NCI-H774 (cell line): Measurements from ENCODE around the gene TIMP3.

Experiments
- DNase-seq: peaks from one replicate; lab custom pipeline; 2025; lab: John Stamatoyannopoulos, UW

TIMP3 gene

DNA sequence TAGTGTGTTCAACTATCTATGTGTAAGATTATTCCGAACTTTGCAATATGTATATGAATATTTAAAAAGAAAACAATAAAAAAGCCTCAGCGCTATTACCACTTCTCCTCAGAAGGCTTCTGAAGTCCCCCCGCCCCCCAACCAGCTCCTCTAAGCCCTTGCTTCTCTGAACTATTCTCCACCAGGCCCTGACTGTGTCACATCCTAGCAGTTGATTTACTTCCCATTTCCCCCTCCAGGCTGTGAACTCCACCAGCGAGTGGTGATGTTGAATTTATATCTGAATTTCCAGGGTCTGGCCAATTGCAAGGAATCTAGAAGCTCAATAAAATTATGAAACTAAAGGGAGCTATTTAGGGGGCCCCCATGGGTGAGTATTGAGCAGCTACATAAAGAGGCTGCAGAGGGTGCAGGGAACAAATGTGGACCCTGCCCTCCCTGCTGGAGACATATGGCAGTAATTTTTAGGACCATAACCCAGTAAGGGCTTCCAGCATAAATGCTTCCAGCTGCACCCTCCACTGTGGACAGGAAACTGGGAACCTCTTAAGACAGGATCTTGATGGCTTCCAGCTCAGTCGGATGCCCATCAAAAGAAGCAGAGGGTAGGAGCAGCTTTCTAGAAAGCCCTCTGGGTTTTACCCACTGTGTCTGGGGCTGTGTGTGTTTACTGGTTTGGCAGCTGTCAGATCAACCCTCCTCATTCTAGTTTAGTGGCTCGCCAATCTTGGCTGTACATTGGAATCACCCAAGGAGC lies 81.4 kb downstream of the TIMP3 start:
- no peak for DNase-seq

DNA sequence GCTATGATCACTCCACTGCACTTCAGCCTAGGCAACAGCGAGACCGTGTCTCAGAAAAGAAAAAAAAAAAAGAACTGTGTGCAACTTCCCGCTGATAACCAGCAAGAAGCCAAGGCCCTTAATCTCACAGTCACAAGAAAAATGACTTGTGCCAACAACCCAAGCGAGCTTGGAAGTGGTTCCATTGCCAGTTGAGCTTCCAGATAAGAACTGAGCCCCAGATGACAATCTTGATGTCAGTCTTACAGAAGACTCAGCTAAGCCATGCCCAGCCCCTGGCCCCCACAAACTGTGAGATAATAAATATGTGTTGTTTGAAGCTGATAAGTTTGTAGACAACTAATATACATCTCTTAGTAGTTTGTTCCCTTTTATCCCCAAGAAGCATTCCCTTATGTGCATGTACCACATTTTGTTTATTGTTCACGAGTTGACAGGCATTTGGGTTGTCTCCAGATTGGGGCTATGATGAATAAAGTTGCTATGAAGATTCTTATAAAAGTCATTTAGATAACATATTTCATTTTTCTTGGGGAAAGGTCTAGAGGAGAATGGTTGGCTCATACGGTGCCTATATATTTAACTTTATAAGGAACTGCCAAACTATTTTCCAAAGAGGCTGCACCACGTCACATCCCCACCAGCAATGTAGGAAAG lies 85.9 kb downstream of the TIMP3 start:
- no peak for DNase-seq

GRCh38 chr22:32888976-32889375 lies 87.5 kb downstream of the TIMP3 start:
- no peak for DNase-seq

DNA sequence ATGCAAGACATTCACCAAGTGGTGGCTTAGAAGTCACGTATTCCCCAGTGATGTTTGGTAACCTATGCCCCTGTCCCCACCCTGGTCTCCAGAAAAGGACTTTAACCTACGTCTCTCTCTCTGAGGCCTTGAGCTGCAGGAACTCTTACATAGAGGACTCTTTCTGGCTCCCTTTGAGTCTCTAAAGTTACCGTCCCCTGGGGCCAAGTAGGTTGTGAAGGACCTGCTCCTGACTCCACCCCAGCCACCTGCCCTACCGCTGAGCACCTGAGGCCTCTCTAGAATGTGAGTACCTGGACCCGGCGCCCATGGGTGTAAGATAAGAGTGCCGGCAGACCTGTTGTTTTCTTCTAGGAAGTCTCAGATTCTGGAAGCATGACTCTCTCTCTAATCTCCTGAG lies 95.4 kb downstream of the TIMP3 start:
- no peak for DNase-seq

GRCh38 chr22:32897400-32897799 lies 95.9 kb downstream of the TIMP3 start:
- no peak for DNase-seq

DNA sequence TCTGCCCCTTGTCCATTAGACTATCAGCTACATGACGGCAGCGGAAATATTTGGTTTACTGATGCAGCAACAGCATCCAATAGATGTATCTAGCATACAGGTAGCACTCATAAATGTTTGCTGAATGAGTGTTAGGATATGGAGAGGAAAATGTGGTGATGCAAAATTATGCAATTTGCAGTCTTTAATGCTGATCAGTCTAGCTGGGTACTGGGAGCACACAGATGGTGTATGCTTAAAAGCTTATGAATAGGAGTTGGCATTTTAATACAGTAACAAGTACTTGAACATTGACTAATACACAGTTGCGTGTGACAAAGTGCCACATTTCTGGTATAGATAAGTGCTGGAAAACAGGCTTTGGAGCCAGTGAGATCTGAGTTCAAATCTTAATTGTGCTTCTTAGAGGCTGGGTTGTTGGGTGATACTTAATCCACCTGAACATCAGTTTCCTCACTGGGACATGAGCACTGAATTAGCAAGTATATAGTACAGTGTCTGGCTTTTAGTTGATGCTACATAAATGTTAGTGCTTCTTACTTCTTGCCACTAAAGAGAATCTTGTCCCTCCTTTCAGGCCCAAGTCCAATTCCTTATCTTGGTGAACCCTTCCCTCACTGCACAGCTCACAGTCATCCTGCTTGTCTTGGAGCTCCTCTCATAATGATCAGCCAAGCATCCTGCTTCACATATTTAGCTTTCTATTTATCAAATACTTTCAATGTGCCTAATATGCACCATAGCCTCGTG lies 99.6 kb downstream of the TIMP3 start:
- no peak for DNase-seq

- DNase-seq, result no peak
These were observed 100.4 kb downstream of the TIMP3 start for GRCh38 chr22:32901925-32902324.

DNA sequence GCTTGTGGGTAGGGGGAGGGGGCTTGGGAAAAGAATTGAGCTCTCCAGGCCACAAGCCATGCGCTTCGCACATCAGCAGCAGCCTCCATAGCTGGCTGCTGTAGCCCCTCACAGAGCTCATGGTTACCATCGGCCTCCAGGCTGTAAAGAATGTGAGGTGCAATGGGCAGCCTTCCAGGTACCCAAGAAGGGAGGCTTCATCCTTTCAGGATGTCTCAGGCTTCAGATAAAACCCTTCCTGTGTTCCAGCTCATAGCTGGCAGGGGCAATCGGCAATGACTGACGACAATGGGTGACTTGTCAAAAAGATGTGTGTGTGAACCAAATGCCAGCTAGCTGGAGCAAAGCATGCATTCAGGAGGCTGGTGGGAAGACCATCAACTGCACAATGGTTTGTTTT lies 102.0 kb downstream of the TIMP3 start:
- DNase-seq, result no peak

DNA sequence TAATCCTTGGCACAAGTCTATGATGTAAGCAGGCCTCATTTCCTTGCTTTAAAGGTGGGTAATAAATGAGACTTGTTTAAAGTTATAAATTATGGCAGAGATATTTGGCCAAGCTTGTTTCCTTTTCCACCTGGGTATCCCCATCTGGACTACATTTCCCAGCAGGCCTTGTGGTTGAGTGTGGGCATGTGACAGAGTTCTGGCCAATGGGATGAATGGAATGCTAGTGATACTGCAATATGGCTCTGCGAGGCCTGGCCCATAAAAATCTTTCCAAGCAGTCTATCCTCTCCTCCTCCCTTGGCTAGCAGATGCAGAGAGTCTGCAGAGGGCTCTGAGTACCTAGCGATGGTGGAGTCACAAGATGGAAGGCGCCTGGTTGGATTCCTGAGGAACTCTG lies 102.5 kb downstream of the TIMP3 start:
- no peak for DNase-seq

- DNase-seq, result no peak
These were observed 103.9 kb downstream of the TIMP3 start for GRCh38 chr22:32905400-32905799.

- DNase-seq, result no peak
These were observed 108.3 kb downstream of the TIMP3 start for GRCh38 chr22:32909581-32910428.

GRCh38 chr22:32910429-32910772 lies 108.9 kb downstream of the TIMP3 start:
- no peak for DNase-seq

GRCh38 chr22:32911503-32911902 lies 110.0 kb downstream of the TIMP3 start:
- no peak for DNase-seq
